PFSK-1 (cell line): ENCODE data around the gene SLC5A12.

Experiments
- FOXP2 ChIP-seq: optimal IDR thresholded peaks from 2 replicates; pipeline ENCODE3; 2011; ENCODE audit warnings: borderline replicate concordance, control low read depth, inconsistent platforms; ENCODE audit not compliant: insufficient read depth; ENCODE audit errors: extremely low read length, extremely low read depth
- POLR2AphosphoS5 ChIP-seq: IDR thresholded peaks from 2 replicates; pipeline ENCODE4 v1.6.1; 2012; ENCODE audit warnings: low read depth, mild to moderate bottlenecking, control low read depth, low read length, moderate library complexity
- SIN3A ChIP-seq: IDR thresholded peaks from 2 replicates; pipeline ENCODE4 v1.6.1; 2012; ENCODE audit warnings: mild to moderate bottlenecking, low read length, moderate library complexity, borderline replicate concordance; ENCODE audit not compliant: insufficient read depth
- TAF1 ChIP-seq: IDR thresholded peaks from 2 replicates; pipeline ENCODE4 v1.6.1; 2012; ENCODE audit warnings: low read length, control low read depth, borderline replicate concordance; ENCODE audit not compliant: insufficient read depth
- TF ChIP-seq, protein P1 (sequence below), 2 experiments: IDR thresholded peaks; 2 replicates each; pipeline versions ENCODE4 v1.6.1 to v1.8.0; 2011 to 2012; ENCODE audit warnings: low read depth in 2 of 2, low read length in 2 of 2, control low read depth in 1 of 2, inconsistent platforms in 1 of 2, mild to moderate bottlenecking in 1 of 2, moderate library complexity in 1 of 2; ENCODE audit not compliant: insufficient read depth in 1 of 2

The SLC5A12 gene

GRCh38 chr11:26730414-26731083 lies 8.7 kb upstream of the SLC5A12 start:
- TF ChIP-seq POLR2AphosphoS5, result no peak
- no peak for TF ChIP-seq SIN3A
- TF ChIP-seq, protein P1, sequence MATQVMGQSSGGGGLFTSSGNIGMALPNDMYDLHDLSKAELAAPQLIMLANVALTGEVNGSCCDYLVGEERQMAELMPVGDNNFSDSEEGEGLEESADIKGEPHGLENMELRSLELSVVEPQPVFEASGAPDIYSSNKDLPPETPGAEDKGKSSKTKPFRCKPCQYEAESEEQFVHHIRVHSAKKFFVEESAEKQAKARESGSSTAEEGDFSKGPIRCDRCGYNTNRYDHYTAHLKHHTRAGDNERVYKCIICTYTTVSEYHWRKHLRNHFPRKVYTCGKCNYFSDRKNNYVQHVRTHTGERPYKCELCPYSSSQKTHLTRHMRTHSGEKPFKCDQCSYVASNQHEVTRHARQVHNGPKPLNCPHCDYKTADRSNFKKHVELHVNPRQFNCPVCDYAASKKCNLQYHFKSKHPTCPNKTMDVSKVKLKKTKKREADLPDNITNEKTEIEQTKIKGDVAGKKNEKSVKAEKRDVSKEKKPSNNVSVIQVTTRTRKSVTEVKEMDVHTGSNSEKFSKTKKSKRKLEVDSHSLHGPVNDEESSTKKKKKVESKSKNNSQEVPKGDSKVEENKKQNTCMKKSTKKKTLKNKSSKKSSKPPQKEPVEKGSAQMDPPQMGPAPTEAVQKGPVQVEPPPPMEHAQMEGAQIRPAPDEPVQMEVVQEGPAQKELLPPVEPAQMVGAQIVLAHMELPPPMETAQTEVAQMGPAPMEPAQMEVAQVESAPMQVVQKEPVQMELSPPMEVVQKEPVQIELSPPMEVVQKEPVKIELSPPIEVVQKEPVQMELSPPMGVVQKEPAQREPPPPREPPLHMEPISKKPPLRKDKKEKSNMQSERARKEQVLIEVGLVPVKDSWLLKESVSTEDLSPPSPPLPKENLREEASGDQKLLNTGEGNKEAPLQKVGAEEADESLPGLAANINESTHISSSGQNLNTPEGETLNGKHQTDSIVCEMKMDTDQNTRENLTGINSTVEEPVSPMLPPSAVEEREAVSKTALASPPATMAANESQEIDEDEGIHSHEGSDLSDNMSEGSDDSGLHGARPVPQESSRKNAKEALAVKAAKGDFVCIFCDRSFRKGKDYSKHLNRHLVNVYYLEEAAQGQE (IDR thresholded peaks at IDR 0.05; ENCODE audit: insufficient read depth in 1 of 2, low read depth in 2 of 2, low read length in 2 of 2), result no peak
- TF ChIP-seq TAF1, result no peak
- TF ChIP-seq FOXP2, result no peak

GRCh38 chr11:26729284-26729683 lies 7.4 kb upstream of the SLC5A12 start:
- TF ChIP-seq FOXP2, result no peak
- no peak for TF ChIP-seq SIN3A
- TF ChIP-seq POLR2AphosphoS5, result no peak
- TF ChIP-seq TAF1, result no peak
- TF ChIP-seq, protein P1 (IDR thresholded peaks at IDR 0.05; ENCODE audit: insufficient read depth in 1 of 2, low read depth in 2 of 2, low read length in 2 of 2), result no peak

- TF ChIP-seq POLR2AphosphoS5 (no peak), SIN3A (no peak), FOXP2 (no peak), TAF1 (no peak)
- TF ChIP-seq, protein P1 (IDR thresholded peaks at IDR 0.05; ENCODE audit: insufficient read depth in 1 of 2, low read depth in 2 of 2, low read length in 2 of 2), result no peak
Measured at GRCh38 chr11:26726960-26727359, 5.1 kb upstream of the SLC5A12 start.

GRCh38 chr11:26719998-26720397 lies 1.9 kb downstream of the SLC5A12 start:
- TF ChIP-seq SIN3A (no peak), TAF1 (no peak), FOXP2 (no peak), POLR2AphosphoS5 (no peak)
- TF ChIP-seq, protein P1 (IDR thresholded peaks at IDR 0.05; ENCODE audit: insufficient read depth in 1 of 2, low read depth in 2 of 2, low read length in 2 of 2), result no peak
